GM06990 (cell line): ENCODE data around the gene BROX.

Experiments
- DNase-seq: peaks from one replicate; pipeline ENCODE4 v3.0.0-alpha.2; 2011; ENCODE audit not compliant: insufficient read length; ENCODE audit errors: extremely low read depth
- H3K27me3 ChIP-seq: replicated peaks from 2 replicates; pipeline ENCODE4 v1.6.0; 2011; ENCODE audit warnings: low read length; ENCODE audit not compliant: control insufficient read depth, insufficient read depth
- H3K36me3 ChIP-seq: 2 replicates; pipeline ENCODE4 v1.5.1; 2011; ENCODE audit warnings: low read length; ENCODE audit not compliant: control insufficient read depth, insufficient read depth
- H3K4me3 ChIP-seq: replicated peaks from 2 replicates; pipeline ENCODE4 v1.5.1; 2011; ENCODE audit warnings: low read depth, mild to moderate bottlenecking, control low read depth, low read length
- CTCF ChIP-seq: IDR thresholded peaks from 2 replicates; pipeline ENCODE4 v1.5.1; 2011; ENCODE audit warnings: low read length, control low read depth, mild to moderate bottlenecking, inconsistent platforms; ENCODE audit not compliant: insufficient read depth, poor library complexity, severe bottlenecking

The BROX gene

GRCh38 chr1:222713091-222713961 is 962 bp downstream of the BROX start:
- Histone ChIP-seq H3K27me3 (no peaks in the 10 kb centered on the region), H3K4me3 (peak overlapping the region; percentile 79), H3K36me3 (peaks cover 2% of the 10 kb centered on the region)
- DNase-seq, result peak; percentile 96
- no peak for TF ChIP-seq CTCF

GRCh38 chr1:222716393-222716792 is 4.0 kb downstream of the BROX start:
- Histone ChIP-seq H3K4me3 (no peak overlapping the region), H3K36me3 (peaks cover 2% of the 10 kb centered on the region)
- TF ChIP-seq CTCF, result no peak

GRCh38 chr1:222728746-222729145 is 16.4 kb downstream of the BROX start:
- Histone ChIP-seq H3K36me3 (peaks cover 5% of the 10 kb centered on the region), H3K4me3 (no peak overlapping the region), H3K27me3 (no peaks in the 10 kb centered on the region)
- no peak for TF ChIP-seq CTCF
- no peak for DNase-seq

More at GRCh38 chr1:222716393-222716792, 4.0 kb downstream of the BROX start:
- no peak for DNase-seq
- no peaks in the 10 kb centered on the region for H3K27me3 ChIP-seq

GRCh38 chr1:222730866-222731265 is 18.5 kb downstream of the BROX start:
- no peak for DNase-seq
- Histone ChIP-seq H3K4me3 (no peak overlapping the region), H3K36me3 (peaks cover 2% of the 10 kb centered on the region), H3K27me3 (no peaks in the 10 kb centered on the region)
- TF ChIP-seq CTCF, result no peak

- Histone ChIP-seq H3K36me3 (peaks cover 2% of the 10 kb centered on the region), H3K4me3 (no peak overlapping the region), H3K27me3 (no peaks in the 10 kb centered on the region)
- DNase-seq, result peak; percentile 57
- TF ChIP-seq CTCF, result no peak
Observed at GRCh38 chr1:222732216-222733159, 20.1 kb downstream of the BROX start.
